B cell (primary cell): Measurements from ENCODE around the gene FNDC5. TPM values are rescaled to one million over a fixed set of nuclear protein-coding genes. Genes with fewer than 3 reads are reported as not detected.
A peak's percentile ranks its signal among the peaks of the same experiment; 100 is the strongest.

ENCODE experiments used
- ATAC-seq: fragments of 200-7000 bp; cut with Tn5 transposase; one replicate; pipeline ENCODE4 v1.10.0; 2021; ENCODE audit warnings: low read depth, mild to moderate bottlenecking, moderate number of reproducible peaks, moderate library complexity
- CTCF ChIA-PET: fragments of 350-600 bp; sonication (Branson Sonifier 250); formaldehyde crosslinking; loops from one replicate; lab custom pipeline; 2021; ENCODE audit warnings: antibody characterized with exemption, inconsistent platforms; lab: Charles Lee
- POLR2A ChIA-PET: fragments of 350-600 bp; sonication (Branson Sonifier 250); formaldehyde crosslinking; loops from one replicate; lab custom pipeline; 2021; ENCODE audit warnings: antibody characterized with exemption; lab: Charles Lee
- DNase-seq: peaks from one replicate; pipeline ENCODE4 v3.0.0; 2013
- H2AFZ ChIP-seq: 2 replicates; pipeline ENCODE4 v1.6.1; 2012; ENCODE audit warnings: mild to moderate bottlenecking, low read depth, low read length; ENCODE audit not compliant: insufficient read depth, poor library complexity, severe bottlenecking
- H3K27ac ChIP-seq, 2 donors: 1 replicate in 1 of 2; 2 replicates in 1 of 2; pipeline ENCODE4 v1.5.1; 2012 to 2013; ENCODE audit warnings: low read length in 2 of 2, mild to moderate bottlenecking in 2 of 2, moderate library complexity in 1 of 2
- H3K27me3 ChIP-seq, 4 experiments: fragments of 200-600 bp in 1 of 4; sonication (generic) in 1 of 4; replicated peaks in 1 of 4; 1 replicate in 2 of 4; 2 replicates in 2 of 4; pipeline versions ENCODE4 v1.6.1 to v1.7.0; 2013 to 2016; ENCODE audit warnings: low read length in 3 of 4, mild to moderate bottlenecking in 2 of 4, mixed read lengths in 1 of 4, moderate library complexity in 1 of 4; ENCODE audit not compliant: insufficient read depth in 4 of 4, control insufficient read depth in 3 of 4; ENCODE audit errors: control extremely low read depth in 1 of 4
- H3K36me3 ChIP-seq, 2 experiments: replicated peaks in 1 of 2; 1 replicate in 1 of 2; 2 replicates in 1 of 2; pipeline versions ENCODE4 v1.6.1 to v1.7.1; 2013; ENCODE audit warnings: low read length in 1 of 2; ENCODE audit not compliant: insufficient read depth in 2 of 2, control insufficient read depth in 1 of 2; ENCODE audit errors: control extremely low read depth in 1 of 2, extremely low read depth in 1 of 2
- H3K4me1 ChIP-seq, 2 donors: fragments of 200-600 bp in 1 of 2; sonication (generic) in 1 of 2; 1 replicate in 1 of 2; 2 replicates in 1 of 2; pipeline versions ENCODE4 v1.5.1 to v1.6.1; 2013 to 2017; ENCODE audit warnings: low read length in 2 of 2; ENCODE audit not compliant: control insufficient read depth in 2 of 2, insufficient read depth in 2 of 2
- H3K4me2 ChIP-seq: replicated peaks from 2 replicates; pipeline ENCODE3; 2012; ENCODE audit warnings: mild to moderate bottlenecking, low read depth, low read length; ENCODE audit not compliant: poor library complexity, severe bottlenecking
- H3K4me3 ChIP-seq, 5 experiments: fragments of 200-600 bp in 1 of 5; sonication (generic) in 1 of 5; 1 replicate in 3 of 5; 2 replicates in 2 of 5; pipeline versions ENCODE4 v1.5.1 to v1.7.0; 2011 to 2016; ENCODE audit warnings: low read length in 4 of 5, mild to moderate bottlenecking in 4 of 5, low read depth in 2 of 5, control low read depth in 1 of 5, moderate library complexity in 1 of 5; ENCODE audit not compliant: insufficient read depth in 1 of 5; ENCODE audit errors: control extremely low read depth in 1 of 5, extremely low read depth in 1 of 5
- H3K79me2 ChIP-seq: fragments of 200-600 bp; sonication (generic); one replicate; pipeline ENCODE4 v1.6.0; 2016; ENCODE audit warnings: low read length; ENCODE audit not compliant: control insufficient read depth, insufficient read depth
- H3K9ac ChIP-seq: fragments of 200-600 bp; sonication (generic); 2 replicates; pipeline ENCODE4 v1.6.1; 2017; ENCODE audit warnings: mild to moderate bottlenecking, low read length, moderate library complexity
- H3K9me3 ChIP-seq, 3 donors: one replicate each; pipeline versions ENCODE4 v1.6.1 to v1.7.1; 2013; ENCODE audit warnings: low read length in 2 of 3; ENCODE audit not compliant: control insufficient read depth in 2 of 3, insufficient read depth in 1 of 3; ENCODE audit errors: control extremely low read depth in 1 of 3
- H4K20me1 ChIP-seq: 2 replicates; pipeline ENCODE4 v1.6.0; 2012; ENCODE audit warnings: mild to moderate bottlenecking, low read length; ENCODE audit not compliant: insufficient read depth, control insufficient read depth, poor library complexity, severe bottlenecking
- H3K27ac Mint-ChIP-seq: one replicate; pipeline ENCODE4 v1.8.0; 2021; ENCODE audit warnings: mixed read lengths
- H3K27me3 Mint-ChIP-seq: one replicate; pipeline ENCODE4 v1.8.0; 2021; ENCODE audit warnings: mixed read lengths
- H3K4me1 Mint-ChIP-seq: one replicate; pipeline ENCODE4 v1.8.0; 2021; ENCODE audit warnings: mixed read lengths
- H3K4me3 Mint-ChIP-seq: one replicate; pipeline ENCODE4 v1.8.0; 2021; ENCODE audit warnings: mixed read lengths
- H3K9me3 Mint-ChIP-seq: one replicate; pipeline ENCODE4 v1.8.0; 2022; ENCODE audit warnings: mixed read lengths; ENCODE audit not compliant: insufficient read depth
- EZH2 ChIP-seq: IDR thresholded peaks from 2 replicates; pipeline ENCODE4 v1.6.1; 2012; ENCODE audit warnings: borderline replicate concordance, low read depth, mild to moderate bottlenecking, moderate library complexity, low read length; ENCODE audit not compliant: insufficient read depth, poor library complexity, severe bottlenecking
- WGBS: methylation state at CpG from one replicate; pipeline ENCODE4 v1.1.5; 2013; ENCODE audit warnings: missing lambda C conversion rate; ENCODE audit not compliant: insufficient coverage; 5-methylcytosine and 5-hydroxymethylcytosine counted together
- intact Hi-C: fragments of 100-400 bp; cut with micrococcal nuclease; formaldehyde crosslinking; loops from one replicate; pipeline ENCODE4 v1.10.0; 2022
- polyA plus RNA-seq: library from polyadenylated mRNA; depleted of rRNA; stranded (reverse); fragments of >200 nt; gene quantifications from 2 replicates; pipeline ENCODE4 v1.2.3, GENCODE V29; 2012
- total RNA-seq, 2 donors: library from RNA; stranded (reverse); fragments of 120-200 nt in 1 of 2; gene quantifications; 1 replicate in 1 of 2; 2 replicates in 1 of 2; pipeline versions ENCODE4 v1.2.3 to v1.2.4, GENCODE V29; 2013 to 2022
- TF ChIP-seq, protein P1 (sequence below): fragments of 200-600 bp; IDR thresholded peaks from one replicate; pipeline ENCODE4 v1.8.0; 2022; ENCODE audit warnings: antibody characterized with exemption, mild to moderate bottlenecking

Gene FNDC5
- total and polyA plus RNA-seq, 2 donors (not counting 1 experiment from before 2014, with no cell fraction given): 0.76 to 2.1 TPM

DNA sequence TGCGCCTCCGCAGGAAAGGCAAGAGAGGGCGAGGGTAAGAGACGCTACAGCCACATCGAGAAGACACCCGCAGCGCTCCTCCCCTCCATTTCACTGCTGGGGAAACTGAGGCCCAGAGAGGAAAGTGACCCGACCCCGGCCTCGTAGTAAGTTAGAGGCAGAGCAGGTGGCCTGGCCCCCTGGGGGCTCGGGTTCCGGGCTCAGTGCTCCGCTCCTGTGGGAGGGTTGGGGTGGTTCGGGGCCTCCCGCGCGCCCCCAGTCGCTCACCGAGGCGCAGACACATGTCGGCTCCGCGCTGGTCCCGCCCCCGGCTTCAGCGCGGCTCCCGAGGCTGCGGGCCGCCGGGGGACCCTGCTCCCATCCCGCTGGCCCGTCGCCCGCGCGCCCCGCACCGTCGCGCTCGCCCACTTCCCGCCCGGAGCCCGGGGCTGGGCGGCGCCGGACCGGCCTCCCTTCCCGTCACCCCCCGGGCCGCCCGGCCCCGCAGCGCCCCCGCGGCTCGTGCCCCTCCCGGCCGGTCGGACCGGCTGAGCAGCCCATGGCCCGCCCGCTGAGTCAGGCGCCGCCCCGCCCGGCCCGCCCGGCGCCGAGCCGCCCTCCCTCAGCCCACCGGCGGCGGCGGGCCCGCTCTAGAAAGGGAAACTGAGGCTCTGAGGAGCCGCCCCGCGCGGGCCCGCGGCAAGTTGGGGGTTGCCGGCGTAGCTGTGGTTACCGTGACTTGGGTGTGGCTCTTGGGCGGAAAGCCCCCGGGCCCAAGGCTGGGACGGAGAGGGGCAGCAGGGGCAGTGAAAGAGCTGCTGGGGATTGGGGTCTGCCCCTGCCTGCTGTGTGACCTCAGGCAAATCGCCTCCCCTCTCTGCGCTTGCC, 30.5 kb upstream of the FNDC5 start, which contains the start of gene TMEM54:
TMEM54 (minus strand) TSS at position 434 of the 867 bp plus-strand sequence; CDS start at position 283, 151 bp downstream.
- Histone ChIP-seq H3K36me3 (no peaks in the 10 kb centered on the region), H3K27ac (no peak within 1 kb of the TSS), H3K4me2 (peak within 1 kb of the TSS; percentile 85), H3K27me3 (peaks cover 0 to 37% (median 15%) of the 10 kb centered on the region in 4 experiments), H3K9me3 (peaks cover 0 to 15% (median 0%) of the 10 kb centered on the region in 3 donors), H3K9ac (peak within 1 kb of the TSS; percentile 52), H3K4me1 (peaks cover 9 to 10% of the 10 kb centered on the region in 2 donors), H4K20me1 (no peaks in the 10 kb centered on the region), H3K79me2 (no peaks in the 10 kb centered on the region), H3K4me3 (peak within 1 kb of the TSS in 4 of 5 experiments; percentile 24 to 54 (median 40)), H2AFZ (peak within 1 kb of the TSS; percentile 36)
- DNase-seq (peak; percentile 48), ATAC-seq (peak; percentile 44)
- intact Hi-C loops: no loop called here
- Mint-ChIP-seq H3K27me3 (peaks cover 39% of the 10 kb centered on the region), H3K9me3 (no peaks in the 10 kb centered on the region), H3K4me3 (peak within 1 kb of the TSS; percentile 76), H3K27ac (no peak within 1 kb of the TSS), H3K4me1 (peaks cover 11% of the 10 kb centered on the region)
- TF ChIP-seq, protein P1, sequence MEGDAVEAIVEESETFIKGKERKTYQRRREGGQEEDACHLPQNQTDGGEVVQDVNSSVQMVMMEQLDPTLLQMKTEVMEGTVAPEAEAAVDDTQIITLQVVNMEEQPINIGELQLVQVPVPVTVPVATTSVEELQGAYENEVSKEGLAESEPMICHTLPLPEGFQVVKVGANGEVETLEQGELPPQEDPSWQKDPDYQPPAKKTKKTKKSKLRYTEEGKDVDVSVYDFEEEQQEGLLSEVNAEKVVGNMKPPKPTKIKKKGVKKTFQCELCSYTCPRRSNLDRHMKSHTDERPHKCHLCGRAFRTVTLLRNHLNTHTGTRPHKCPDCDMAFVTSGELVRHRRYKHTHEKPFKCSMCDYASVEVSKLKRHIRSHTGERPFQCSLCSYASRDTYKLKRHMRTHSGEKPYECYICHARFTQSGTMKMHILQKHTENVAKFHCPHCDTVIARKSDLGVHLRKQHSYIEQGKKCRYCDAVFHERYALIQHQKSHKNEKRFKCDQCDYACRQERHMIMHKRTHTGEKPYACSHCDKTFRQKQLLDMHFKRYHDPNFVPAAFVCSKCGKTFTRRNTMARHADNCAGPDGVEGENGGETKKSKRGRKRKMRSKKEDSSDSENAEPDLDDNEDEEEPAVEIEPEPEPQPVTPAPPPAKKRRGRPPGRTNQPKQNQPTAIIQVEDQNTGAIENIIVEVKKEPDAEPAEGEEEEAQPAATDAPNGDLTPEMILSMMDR: no peak
- TF ChIP-seq EZH2: peak; percentile 61
- POLR2A ChIA-PET: no interaction called here
- 2% methylated on average over 88 of the region's 92 CpGs for WGBS
- CTCF ChIA-PET: interaction anchor here (0.9 kb wide), 1 partner anchor 9 kb away, joined by 3 read pairs; no protein-coding TSS in a partner anchor
